Measurements from ENCODE around the gene MRGPRD.

The MRGPRD gene

DNA sequence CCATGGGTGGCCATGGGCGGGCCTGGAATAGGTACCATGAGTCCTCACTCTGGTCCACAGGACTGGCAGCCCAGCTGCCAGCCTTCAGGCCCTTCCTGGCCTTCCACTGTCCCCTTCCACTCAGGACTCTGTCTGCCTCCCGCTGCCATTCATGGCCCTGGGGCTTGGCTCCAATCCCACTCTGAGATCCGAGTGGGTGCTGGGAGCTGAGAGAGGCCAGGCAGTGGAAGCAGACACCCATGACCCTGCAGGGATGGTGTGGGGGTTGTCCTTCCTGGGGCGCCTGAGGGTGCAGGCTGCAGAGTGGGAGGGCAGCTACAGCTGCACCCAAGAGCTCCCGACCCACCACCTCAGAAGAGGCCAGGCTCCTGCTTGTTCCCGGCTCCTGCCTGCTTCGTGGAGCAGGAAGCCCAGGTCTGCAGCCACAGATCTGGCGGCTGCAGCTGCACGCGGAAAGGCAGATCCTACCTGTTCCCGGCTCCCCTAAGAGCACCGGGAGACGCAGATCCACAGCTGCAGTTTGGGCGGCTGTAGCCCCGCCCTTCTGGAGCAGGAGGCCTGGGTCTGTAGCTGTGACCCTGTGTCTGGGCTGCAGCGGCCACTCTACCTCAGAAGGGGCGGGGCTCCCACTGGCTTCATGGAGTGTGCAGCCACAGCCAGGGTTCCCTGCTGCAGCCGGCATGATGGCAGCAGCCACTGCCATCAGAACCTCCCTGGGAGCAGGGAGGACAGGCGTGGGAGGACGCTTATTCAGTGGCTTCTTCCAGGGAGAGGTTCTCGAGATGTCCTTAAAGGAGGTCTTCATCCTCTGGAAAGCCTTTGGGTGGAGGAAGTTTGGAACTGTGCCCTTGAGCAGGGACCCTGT, 49.6 kb downstream of the MRGPRD start:
- DNase-seq (ENCODE audit: low read depth), result no peak

Data from stromal cell of bone marrow (primary cell).